ENCODE results near the gene FAM89B.
A peak's percentile ranks its signal among the peaks of the same experiment; 100 is the strongest.

Gene FAM89B

DNA sequence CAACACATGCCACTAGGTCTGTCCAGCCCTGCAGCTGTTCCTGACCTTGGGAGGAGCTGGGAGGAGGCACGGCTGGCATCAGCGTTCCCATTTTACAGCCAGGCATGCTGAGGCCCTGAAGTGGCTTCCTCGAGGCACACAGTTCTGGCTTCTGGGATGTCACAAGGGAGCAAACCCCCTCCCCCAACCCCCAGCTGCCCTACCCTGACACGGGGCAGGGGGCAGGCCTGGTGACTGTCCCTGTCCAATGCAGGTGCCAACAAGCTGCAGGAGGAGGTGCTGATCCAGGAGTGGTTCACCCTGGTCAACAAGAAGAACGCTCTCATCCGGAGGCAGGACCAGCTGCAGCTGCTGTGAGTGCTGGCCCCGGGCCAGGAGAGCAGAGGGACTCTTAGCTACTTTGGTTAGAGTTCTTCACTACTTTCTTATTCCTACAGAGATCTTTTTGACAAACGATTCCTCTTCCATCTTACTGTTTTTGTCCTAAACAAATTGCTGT is 18.0 kb downstream of the FAM89B start:
- 88 to 90% methylated on average over 8 of the region's 8 CpGs for WGBS, 2 experiments
- Histone ChIP-seq H3K9me3 (ENCODE audit: control insufficient read depth, low read length) (no peaks in the 10 kb centered on the region), H3K27me3 (ENCODE audit: control insufficient read depth, insufficient read depth, low read length, poor library complexity, severe bottlenecking) (peaks cover 57% of the 10 kb centered on the region), H3K27ac (ENCODE audit: insufficient read depth, low read depth, low read length, poor library complexity, severe bottlenecking) (no peak overlapping the region), H3K4me1 (ENCODE audit: control insufficient read depth, insufficient read depth, low read length) (peaks cover 22% of the 10 kb centered on the region), H3K36me3 (ENCODE audit: control insufficient read depth, insufficient read depth, low read length) (no peaks in the 10 kb centered on the region), H3K4me3 (ENCODE audit: insufficient read depth, low read depth, low read length) (no peak overlapping the region)

DNA sequence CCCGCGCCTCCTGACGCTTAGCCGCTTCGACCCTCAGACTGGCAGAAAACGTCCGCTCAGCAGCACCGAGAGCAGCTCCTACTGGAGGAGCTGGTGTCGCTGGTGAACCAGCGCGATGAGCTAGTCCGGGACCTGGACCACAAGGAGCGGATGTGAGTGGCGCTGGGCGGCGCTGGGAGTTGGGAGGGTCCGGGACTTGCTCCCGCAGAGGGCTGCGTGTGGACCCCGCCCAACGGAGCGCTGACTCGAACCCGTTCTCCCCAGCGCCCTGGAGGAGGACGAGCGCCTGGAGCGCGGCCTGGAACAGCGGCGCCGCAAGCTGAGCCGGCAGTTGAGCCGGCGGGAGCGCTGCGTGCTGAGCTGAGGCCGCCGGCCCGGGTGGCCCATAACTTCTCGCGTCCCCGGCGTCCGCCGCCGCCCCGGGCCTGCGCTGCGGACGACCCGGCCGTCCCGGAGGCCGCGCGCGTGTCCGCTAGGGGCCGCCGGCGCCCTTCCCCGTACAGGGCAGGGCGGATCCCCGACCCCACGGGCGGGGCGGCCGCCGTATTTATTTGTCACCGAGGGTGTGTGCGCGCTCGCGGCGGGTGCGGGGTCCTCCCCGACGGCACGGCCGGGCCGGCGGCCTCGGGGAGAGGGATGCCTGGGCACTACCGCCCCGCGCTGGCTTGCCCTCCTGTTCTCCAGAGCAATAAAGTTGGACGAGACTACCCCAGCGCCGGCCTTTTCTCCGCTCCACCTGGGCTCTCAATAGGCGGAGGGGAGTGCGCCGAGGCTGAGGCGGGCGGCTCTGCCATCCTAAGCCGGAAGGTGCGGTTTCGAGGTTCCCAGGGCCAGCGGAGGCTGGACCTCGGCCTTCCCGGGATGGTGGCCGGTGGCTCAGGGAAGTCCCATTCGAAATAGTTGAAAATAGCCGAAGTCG is 19.9 kb downstream of the FAM89B start:
- peaks cover 17% of the 10 kb centered on the region for H3K4me1 ChIP-seq (ENCODE audit: control insufficient read depth, insufficient read depth, low read length)
- no peak overlapping the region for H3K27ac ChIP-seq (ENCODE audit: insufficient read depth, low read depth, low read length, poor library complexity, severe bottlenecking)
- H3K27me3 ChIP-seq (ENCODE audit: control insufficient read depth, insufficient read depth, low read length, poor library complexity, severe bottlenecking) = peaks cover 45% of the 10 kb centered on the region
- 5% methylated on average over 106 of the region's 106 CpGs for WGBS, 2 experiments
- no peaks in the 10 kb centered on the region for H3K36me3 ChIP-seq (ENCODE audit: control insufficient read depth, insufficient read depth, low read length)
- no peaks in the 10 kb centered on the region for H3K9me3 ChIP-seq (ENCODE audit: control insufficient read depth, low read length)
- H3K4me3 ChIP-seq (ENCODE audit: insufficient read depth, low read depth, low read length) = peak overlapping the region; percentile 49

DNA sequence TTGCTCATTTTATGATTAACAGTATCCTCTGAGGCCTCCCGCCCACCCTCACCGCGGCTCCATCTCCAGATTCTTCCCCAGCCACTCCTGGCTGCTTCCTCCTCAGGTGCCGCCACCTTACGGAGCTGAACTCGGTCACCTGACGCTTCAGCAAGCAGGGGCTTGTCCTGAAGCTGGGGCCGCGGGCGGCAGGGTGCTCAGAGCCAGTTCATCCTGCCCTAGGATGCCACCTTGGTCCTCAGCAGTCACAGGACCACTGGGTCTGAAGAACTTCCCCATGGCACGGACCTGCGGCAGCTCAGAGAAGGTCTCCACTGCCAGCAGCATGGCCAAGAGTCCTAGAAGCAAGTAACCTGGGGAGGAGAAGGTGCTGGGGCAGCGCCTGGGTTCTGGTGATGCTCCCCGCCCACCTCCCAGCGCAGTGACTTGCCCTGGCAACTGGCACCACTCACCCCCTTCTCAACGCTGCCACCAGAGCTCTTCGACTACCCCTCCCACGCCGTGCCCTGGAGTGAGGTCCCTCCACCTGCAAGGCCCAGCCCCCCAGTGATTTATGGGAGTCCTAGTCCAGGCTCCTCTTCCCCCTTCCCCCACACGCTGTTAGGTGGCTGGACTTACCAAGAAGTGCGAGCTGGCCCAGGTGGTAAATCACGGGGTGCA is 20.6 kb downstream of the FAM89B start:
- Histone ChIP-seq H3K4me3 (ENCODE audit: insufficient read depth, low read depth, low read length) (no peak overlapping the region), H3K27me3 (ENCODE audit: control insufficient read depth, insufficient read depth, low read length, poor library complexity, severe bottlenecking) (peaks cover 45% of the 10 kb centered on the region), H3K4me1 (ENCODE audit: control insufficient read depth, insufficient read depth, low read length) (peaks cover 10% of the 10 kb centered on the region), H3K9me3 (ENCODE audit: control insufficient read depth, low read length) (no peaks in the 10 kb centered on the region), H3K27ac (ENCODE audit: insufficient read depth, low read depth, low read length, poor library complexity, severe bottlenecking) (no peak overlapping the region), H3K36me3 (ENCODE audit: control insufficient read depth, insufficient read depth, low read length) (peaks cover 4% of the 10 kb centered on the region)
- 71 to 73% methylated on average over 22 of the region's 22 CpGs for WGBS, 2 experiments

DNA sequence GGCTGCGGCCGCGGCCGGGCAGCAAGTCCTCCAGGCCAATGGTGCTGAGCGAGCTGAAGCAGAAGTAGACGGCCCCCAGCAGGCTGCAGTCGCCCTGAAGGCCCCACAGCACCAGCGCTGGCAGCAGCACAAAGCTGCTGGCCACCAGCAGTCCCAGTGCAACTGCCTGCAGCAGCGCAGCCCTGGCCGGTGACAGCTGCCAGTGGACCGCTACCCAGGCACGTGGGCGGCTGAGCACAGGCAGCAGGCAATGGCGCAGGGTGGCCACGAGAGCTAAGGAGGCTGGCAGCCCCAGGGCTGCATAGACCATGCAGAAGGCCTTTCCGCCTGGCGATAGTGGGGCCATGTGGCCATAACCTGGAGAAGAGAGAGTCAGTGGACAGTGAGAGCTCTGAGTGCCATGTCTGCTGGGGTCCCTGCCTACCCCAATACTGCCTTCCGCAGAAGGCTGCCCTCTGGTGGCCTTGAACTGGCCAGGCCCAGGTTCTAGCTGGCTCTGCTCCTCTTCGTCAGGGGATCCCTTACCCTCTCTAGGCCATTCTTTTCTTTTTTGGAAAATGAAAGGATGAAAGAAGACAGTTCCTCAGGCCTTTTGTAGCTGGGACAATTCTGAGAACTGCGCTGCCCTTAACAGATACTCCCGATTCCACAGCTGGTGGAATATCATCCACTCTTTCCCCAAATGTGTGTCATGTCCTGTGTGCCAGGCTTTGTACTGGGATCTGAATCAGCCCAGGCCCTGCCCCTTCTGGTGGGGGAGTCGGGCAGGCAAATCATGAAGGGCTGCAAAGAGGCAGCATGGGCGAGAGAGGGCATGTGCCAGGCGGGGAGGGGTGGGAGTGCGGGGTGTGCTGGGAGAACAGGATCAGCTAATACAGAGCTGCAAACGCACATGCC is 21.4 kb downstream of the FAM89B start:
- Histone ChIP-seq H3K36me3 (ENCODE audit: control insufficient read depth, insufficient read depth, low read length) (peaks cover 11% of the 10 kb centered on the region), H3K9me3 (ENCODE audit: control insufficient read depth, low read length) (no peaks in the 10 kb centered on the region), H3K27me3 (ENCODE audit: control insufficient read depth, insufficient read depth, low read length, poor library complexity, severe bottlenecking) (peaks cover 45% of the 10 kb centered on the region), H3K4me3 (ENCODE audit: insufficient read depth, low read depth, low read length) (no peak overlapping the region), H3K4me1 (ENCODE audit: control insufficient read depth, insufficient read depth, low read length) (peaks cover 4% of the 10 kb centered on the region), H3K27ac (ENCODE audit: insufficient read depth, low read depth, low read length, poor library complexity, severe bottlenecking) (no peak overlapping the region)
- 84 to 86% methylated on average over 26 of the region's 26 CpGs for WGBS, 2 experiments

DNA sequence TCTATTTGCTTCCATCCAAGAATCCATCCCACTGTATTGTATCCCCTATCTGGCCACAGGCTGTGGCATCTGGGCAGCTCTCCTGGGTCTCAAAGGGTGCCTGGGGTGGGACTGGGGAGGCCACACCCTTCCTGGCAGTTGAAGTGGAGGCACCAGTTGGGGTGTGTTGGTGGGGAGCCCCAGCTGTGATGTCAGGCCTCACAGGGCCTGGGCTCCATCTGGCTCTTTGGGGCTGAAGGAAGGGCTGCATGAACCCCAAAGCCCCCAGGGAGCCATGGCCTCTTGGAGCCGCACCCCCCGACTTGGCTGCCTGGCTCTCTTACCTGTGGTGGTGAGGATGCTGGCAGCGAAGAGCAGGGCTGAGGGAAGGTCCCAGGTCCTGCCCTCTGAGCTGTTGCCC is 22.8 kb downstream of the FAM89B start:
- no peak overlapping the region for H3K27ac ChIP-seq (ENCODE audit: insufficient read depth, low read depth, low read length, poor library complexity, severe bottlenecking)
- H3K27me3 ChIP-seq (ENCODE audit: control insufficient read depth, insufficient read depth, low read length, poor library complexity, severe bottlenecking) = peaks cover 42% of the 10 kb centered on the region
- H3K4me1 ChIP-seq (ENCODE audit: control insufficient read depth, insufficient read depth, low read length) = peaks cover 4% of the 10 kb centered on the region
- H3K4me3 ChIP-seq (ENCODE audit: insufficient read depth, low read depth, low read length) = no peak overlapping the region
- peaks cover 11% of the 10 kb centered on the region for H3K36me3 ChIP-seq (ENCODE audit: control insufficient read depth, insufficient read depth, low read length)
- no peaks in the 10 kb centered on the region for H3K9me3 ChIP-seq (ENCODE audit: control insufficient read depth, low read length)
- WGBS, 2 experiments = 90 to 94% methylated on average over 3 of the region's 3 CpGs

GRCh38 chr11:65595543-65596281 is 23.4 kb downstream of the FAM89B start, which contains the start of gene KCNK7:
KCNK7 (minus strand) TSS chr11:65595800; CDS start chr11:65595772, 28 bp downstream.
- H3K4me3 ChIP-seq (ENCODE audit: insufficient read depth, low read depth, low read length) = no peak within 1 kb of the TSS
- peaks cover 4% of the 10 kb centered on the region for H3K4me1 ChIP-seq (ENCODE audit: control insufficient read depth, insufficient read depth, low read length)
- no peaks in the 10 kb centered on the region for H3K9me3 ChIP-seq (ENCODE audit: control insufficient read depth, low read length)
- peaks cover 11% of the 10 kb centered on the region for H3K36me3 ChIP-seq (ENCODE audit: control insufficient read depth, insufficient read depth, low read length)
- H3K27ac ChIP-seq (ENCODE audit: insufficient read depth, low read depth, low read length, poor library complexity, severe bottlenecking) = no peak within 1 kb of the TSS
- peaks cover 36% of the 10 kb centered on the region for H3K27me3 ChIP-seq (ENCODE audit: control insufficient read depth, insufficient read depth, low read length, poor library complexity, severe bottlenecking)
- WGBS, 2 experiments = 77 to 85% methylated on average over 12 of the region's 12 CpGs

DNA sequence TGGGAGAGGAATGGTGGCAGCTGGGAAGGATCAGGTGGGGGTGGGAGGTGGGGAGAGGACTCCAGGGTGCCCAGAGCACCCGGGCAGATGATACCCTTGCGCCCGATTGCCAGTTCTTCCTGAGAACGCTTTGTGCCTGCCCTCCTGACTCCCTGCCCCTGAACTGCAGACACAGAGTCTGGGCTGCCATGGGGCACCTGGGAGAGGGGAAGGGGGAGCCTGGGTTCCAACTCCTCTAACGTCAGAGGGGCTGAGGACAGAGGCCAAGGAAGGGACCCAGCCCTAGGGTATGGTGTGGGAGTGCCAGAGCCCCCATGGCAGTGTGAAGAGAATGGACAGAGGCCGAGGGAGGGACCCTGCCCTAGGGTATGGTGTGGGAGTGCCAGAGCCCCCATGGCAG is 24.2 kb downstream of the FAM89B start:
- Histone ChIP-seq H3K4me1 (ENCODE audit: control insufficient read depth, insufficient read depth, low read length) (no peaks in the 10 kb centered on the region), H3K27ac (ENCODE audit: insufficient read depth, low read depth, low read length, poor library complexity, severe bottlenecking) (no peak overlapping the region), H3K36me3 (ENCODE audit: control insufficient read depth, insufficient read depth, low read length) (peaks cover 11% of the 10 kb centered on the region), H3K9me3 (ENCODE audit: control insufficient read depth, low read length) (no peaks in the 10 kb centered on the region), H3K27me3 (ENCODE audit: control insufficient read depth, insufficient read depth, low read length, poor library complexity, severe bottlenecking) (peaks cover 28% of the 10 kb centered on the region), H3K4me3 (ENCODE audit: insufficient read depth, low read depth, low read length) (no peak overlapping the region)
- 84 to 87% methylated on average over 6 of the region's 6 CpGs for WGBS, 2 experiments

GRCh38 chr11:65598258-65598699 is 25.9 kb downstream of the FAM89B start:
- no peaks in the 10 kb centered on the region for H3K4me1 ChIP-seq (ENCODE audit: control insufficient read depth, insufficient read depth, low read length)
- H3K4me3 ChIP-seq (ENCODE audit: insufficient read depth, low read depth, low read length) = no peak overlapping the region
- peaks cover 11% of the 10 kb centered on the region for H3K36me3 ChIP-seq (ENCODE audit: control insufficient read depth, insufficient read depth, low read length)
- WGBS, 2 experiments = 96 to 97% methylated on average over 16 of the region's 16 CpGs
- H3K27ac ChIP-seq (ENCODE audit: insufficient read depth, low read depth, low read length, poor library complexity, severe bottlenecking) = no peak overlapping the region
- no peaks in the 10 kb centered on the region for H3K9me3 ChIP-seq (ENCODE audit: control insufficient read depth, low read length)
- H3K27me3 ChIP-seq (ENCODE audit: control insufficient read depth, insufficient read depth, low read length, poor library complexity, severe bottlenecking) = peaks cover 10% of the 10 kb centered on the region

DNA sequence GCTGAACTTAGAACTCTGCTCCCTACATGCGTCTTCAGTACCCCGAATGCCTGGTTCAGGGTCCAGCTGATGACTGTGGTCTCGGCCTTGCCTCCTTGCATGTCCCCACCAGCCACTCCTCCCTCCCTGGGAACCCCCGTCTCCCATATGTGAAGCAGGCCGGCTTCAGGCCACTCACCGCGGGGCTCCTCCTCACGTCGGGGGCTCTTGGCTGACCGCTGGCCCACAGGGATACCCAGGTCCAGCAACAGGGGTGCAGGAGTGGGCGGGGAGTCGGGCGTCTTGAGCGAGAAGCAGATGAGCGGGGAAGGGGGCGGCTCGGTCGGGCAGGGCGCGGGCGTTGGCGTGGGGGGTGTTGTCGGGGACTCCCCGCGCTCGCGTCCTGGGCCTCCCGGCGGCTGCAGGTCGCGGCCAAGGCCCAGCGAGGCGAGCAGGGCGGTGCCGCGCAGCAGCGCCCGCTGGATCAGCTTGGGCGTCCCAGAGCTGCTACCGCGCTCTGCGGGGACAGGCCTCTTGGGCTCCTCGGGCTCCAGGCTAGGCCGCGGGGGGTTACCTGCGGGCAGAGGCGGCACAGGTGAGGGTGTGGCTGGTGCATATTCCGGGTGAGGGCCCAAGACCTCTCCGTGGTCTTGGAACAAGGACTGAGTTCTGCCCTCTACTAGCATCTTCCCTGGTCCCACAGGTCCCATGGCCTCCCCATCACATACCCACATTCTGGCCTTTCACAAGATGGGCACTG is 27.0 kb downstream of the FAM89B start:
- Histone ChIP-seq H3K4me3 (ENCODE audit: insufficient read depth, low read depth, low read length) (no peak overlapping the region), H3K9me3 (ENCODE audit: control insufficient read depth, low read length) (no peaks in the 10 kb centered on the region), H3K36me3 (ENCODE audit: control insufficient read depth, insufficient read depth, low read length) (peaks cover 14% of the 10 kb centered on the region), H3K4me1 (ENCODE audit: control insufficient read depth, insufficient read depth, low read length) (no peaks in the 10 kb centered on the region), H3K27me3 (ENCODE audit: control insufficient read depth, insufficient read depth, low read length, poor library complexity, severe bottlenecking) (no peaks in the 10 kb centered on the region), H3K27ac (ENCODE audit: insufficient read depth, low read depth, low read length, poor library complexity, severe bottlenecking) (no peak overlapping the region)
- 95 to 96% methylated on average over 49 of the region's 49 CpGs for WGBS, 2 experiments
